GM19035 (cell line): ENCODE data around the gene BAD.
A peak's percentile ranks its signal among the peaks of the same experiment; 100 is the strongest.

ENCODE experiments used
- ATAC-seq: cut with Tn5 transposase; IDR thresholded peaks from one replicate; pipeline ENCODE4 v1.9.1; 2021; ENCODE audit not compliant: unreplicated experiment

Gene BAD

DNA sequence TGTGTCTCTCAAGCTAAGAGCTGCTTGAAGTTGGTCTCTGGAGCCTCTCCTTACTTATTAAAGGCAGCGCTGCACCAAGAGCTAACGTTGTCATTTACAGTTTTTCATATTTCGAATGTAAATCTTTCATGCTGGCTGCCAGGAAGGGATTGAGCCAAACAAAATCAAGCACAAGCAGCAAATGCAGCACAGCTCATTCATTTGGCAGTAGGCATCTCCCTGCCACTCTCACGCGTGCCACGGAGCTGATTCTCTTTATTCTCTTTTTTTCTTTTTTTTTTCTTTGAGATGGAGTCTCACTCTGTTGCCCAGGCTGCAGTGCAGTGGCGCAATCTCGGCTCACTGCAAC lies 51.5 kb downstream of the BAD start:
- ATAC-seq, result no peak

GRCh38 chr11:64232182-64232966 lies 52.1 kb downstream of the BAD start:
- ATAC-seq, result no peak

DNA sequence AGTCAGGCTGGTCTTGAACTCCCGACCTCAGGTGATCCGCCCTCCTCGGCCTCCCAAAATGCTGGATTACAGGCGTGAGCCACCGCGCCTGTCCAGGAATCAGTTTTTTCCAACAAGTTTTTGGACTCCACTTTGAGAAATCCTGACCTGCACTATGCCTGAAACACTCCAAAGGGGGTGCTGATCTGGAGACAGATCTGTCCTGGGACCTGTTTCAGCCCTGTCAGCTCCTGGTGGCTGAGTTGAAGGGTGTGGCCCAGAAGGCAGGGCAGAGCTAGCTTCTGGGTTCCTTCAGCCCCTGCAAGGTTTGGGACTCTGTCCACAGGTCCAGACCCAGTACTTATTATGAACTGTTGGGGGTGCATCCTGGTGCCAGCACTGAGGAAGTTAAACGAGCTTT lies 52.9 kb downstream of the BAD start:
- ATAC-seq, result no peak

- no peak for ATAC-seq
Observed at GRCh38 chr11:64230985-64231365, 53.5 kb downstream of the BAD start.

DNA sequence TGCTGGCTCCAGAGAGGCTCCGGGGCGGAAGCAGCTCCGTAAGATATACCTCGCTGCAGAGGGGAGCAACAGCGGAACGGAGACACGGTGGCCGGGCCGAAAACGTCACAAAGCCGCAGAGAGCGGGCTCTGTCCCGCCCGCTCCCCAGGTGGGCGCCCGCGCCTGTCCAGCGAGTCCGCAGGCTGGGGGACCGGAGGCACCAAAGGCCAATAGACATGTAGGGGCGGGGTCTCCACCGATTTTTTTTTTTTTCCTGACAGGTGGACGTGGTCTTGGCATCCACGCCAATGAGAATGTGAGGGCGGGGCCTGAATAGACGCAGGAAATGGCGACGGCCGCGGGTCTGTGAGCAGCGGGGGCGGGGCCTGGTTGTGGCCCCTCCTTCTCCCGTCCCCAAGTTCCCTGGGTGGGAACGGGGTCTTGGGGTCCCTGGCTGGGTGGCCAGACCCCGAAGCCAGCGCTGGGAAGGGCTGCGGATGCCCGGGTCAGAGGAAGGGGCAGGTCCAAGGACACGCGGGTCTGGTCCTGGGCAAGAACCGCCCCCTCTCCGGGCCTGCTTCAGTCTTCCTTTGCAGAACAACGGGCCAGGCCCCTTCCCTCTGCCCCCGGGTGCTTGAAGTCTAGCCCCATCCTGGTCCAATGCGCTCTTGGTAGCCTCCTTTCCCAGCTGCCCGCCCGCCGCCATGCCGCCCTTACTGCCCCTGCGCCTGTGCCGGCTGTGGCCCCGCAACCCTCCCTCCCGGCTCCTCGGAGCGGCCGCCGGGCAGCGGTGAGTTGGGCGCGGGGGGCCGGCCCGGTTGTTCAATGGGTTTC lies 54.1 kb downstream of the BAD start, which contains the start of gene DNAJC4:
Gene DNAJC4, plus strand, starts transcription at position 378 of the 814 bp plus-strand sequence. Its CDS starts 307 bp downstream, at position 685.
- ATAC-seq, result peak; percentile 50

- no peak for ATAC-seq
Observed at GRCh38 chr11:64229744-64230170, 54.7 kb downstream of the BAD start.

DNA sequence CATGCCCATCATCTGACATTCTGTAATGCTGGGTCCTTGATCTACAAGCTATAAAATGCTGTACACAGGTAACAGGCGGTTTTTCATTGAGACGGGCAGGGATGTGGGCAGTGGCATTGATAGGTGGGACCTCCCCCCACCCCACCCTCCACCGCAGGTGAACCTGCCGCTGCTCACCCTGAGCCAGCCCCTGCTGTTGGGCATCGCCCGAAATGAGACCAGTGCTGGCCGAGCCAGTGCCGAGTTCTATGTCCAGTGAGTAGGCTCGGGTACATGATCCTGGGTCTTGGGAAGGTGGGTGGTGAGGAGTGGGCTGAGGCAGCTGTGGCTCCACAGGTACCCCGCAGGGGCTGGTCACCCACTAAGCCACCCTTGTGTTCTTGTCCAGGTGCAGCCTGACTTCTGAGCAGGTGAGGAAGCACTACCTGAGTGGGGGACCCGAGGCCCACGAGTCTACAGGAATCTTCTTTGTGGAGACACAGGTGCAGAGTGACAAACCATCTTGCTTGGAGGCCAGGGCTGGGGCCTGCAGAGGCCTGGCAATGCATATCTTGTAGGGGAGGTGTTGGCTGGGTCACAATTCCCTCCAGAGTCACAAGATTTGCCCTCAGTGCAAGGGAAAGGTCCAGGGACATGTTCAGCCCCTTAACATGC lies 55.2 kb downstream of the BAD start:
- ATAC-seq, result no peak

DNA sequence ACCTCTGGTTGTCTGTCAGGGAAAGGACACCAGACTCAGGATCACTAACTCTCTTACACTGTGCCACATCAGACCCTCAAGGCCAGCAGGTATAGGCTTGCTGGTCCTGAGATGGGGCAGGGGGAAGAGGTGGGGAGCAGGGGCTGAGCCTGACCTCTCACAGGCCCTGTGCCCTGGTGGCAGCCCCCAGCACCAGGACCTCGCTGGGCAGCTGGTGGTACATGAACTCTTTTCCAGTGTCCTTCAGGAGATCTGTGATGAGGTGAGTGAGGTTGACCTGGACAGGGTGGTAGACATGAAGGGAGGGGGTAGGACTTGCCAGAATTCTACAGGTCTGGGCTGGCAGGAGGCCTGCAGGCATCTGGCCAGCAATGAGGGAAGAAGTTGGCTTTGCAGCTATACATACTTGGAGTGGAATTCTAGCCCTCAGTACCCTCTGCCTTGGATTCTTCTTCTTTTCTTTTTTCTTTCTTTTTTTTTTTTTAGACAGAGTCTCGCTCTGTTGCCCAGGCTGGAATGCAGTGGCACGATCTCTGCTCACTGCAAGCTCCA lies 57.0 kb downstream of the BAD start:
- no peak for ATAC-seq

- peak; percentile 32 for ATAC-seq
Observed at GRCh38 chr11:64226507-64227051, 57.9 kb downstream of the BAD start.

DNA sequence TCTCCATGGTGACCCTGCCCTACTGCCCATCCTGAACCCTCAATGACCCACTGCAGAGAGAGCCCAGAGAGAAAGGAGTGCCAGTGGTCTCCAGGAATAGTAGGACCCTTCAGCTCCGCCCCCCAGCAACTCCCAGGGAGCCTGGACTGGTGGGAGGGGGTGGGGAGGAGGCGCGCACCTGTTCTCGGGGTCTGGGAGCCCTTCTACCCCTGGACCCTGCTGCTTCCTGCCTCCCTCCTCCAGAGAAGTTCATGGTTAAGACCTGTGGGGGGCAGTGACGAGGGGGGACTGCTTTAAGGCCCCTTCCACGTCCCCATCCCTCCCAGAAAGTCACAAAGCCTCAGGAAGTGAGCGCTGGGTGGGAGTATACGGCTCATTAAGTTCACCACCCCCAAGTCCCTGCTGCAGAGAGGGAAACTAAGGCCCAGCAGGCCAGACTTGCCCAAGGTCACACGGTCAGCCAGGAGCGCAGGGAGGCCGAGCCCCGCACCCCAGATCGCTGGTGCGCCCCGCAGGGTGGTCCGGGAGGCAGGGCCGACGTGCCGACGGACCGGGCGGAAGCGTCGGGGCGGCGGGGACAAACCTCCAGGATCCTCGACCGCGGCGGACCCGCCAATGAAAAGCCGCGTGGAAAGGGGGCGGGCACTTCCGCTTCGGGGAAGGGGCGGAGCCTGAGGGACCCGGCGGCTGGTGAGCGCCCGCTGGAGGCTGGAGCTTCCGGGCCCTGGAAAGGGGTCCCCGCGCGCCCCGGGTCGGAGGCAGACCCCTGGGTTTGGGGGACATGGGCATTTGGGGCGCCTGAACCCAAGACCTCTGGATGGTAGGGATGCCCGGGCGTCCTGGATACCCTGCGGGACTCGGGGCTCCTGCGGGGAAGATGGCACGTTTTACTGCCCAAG lies 58.6 kb downstream of the BAD start, which contains the start of the genes NUDT22 and TRPT1:
Gene NUDT22, plus strand, starts transcription at position 667 of the 899 bp plus-strand sequence. CDS start 379 bp downstream, outside the sequence.
Gene TRPT1, minus strand, starts transcription at position 579 of the 899 bp plus-strand sequence. Its CDS starts 326 bp downstream, at position 253.
- ATAC-seq, result peak; percentile 40

DNA sequence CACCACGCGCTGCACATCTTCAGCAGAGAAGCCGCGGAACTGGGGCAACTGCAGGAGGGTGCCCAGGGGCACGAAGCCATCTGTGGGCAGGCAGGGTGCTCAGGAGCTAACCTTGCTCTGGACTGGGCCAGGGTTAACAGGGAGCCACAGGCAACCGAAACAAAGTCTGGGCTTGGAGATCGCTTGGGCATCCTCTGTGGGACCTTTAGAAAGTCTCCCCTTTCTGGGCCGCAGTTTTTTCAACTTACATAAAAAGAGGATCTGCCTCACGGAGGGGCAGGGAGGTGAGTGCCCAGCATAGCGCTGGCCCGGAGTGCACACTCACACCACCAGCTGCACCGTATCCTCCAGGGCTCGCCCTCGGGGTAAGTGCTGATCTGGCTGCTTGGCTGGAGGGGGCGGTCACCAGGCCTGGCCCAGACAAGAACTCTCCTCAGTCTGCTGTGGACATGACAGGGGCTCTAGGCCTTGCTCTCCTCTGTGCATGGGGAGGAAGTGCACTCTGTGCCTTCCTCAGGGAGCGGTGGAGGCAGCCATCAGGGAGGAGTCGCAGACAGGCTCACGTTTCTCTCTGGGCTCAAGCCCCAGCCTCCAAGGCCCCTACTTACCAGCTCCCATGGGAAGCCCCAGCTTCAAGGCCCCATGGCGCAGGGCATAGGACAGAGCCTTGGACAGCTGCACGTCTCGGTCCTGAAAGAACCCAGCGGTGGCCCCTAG lies 59.4 kb downstream of the BAD start:
- ATAC-seq, result no peak

- ATAC-seq, result no peak
Observed at GRCh38 chr11:64224151-64224890, 60.1 kb downstream of the BAD start.

- ATAC-seq, result no peak
Observed at GRCh38 chr11:64223001-64223651, 61.3 kb downstream of the BAD start.

DNA sequence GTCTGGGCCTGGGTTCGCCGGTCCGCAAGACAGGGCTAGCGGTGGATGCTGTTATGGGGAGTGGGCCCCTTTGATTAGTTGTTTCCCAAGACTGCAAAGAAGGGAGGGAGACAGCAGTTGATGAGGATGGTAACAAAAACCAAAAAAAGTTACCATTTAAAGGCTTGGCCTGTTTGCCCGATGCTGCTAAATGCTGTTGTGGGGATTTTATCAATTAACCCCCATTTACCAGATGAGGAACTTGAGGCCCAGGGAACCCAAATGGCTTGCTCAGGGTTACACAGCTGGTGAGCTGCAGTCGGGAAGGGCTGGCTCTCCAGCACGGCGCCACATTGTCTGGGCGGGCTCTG lies 61.8 kb downstream of the BAD start:
- ATAC-seq, result no peak

- ATAC-seq, result no peak
Observed at GRCh38 chr11:64220798-64221197, 63.7 kb downstream of the BAD start.

- ATAC-seq, result no peak
Observed at GRCh38 chr11:64220271-64220670, 64.2 kb downstream of the BAD start.
